GM19023 (cell line): Measurements from ENCODE around the gene CTDP1.
"Not testable (repeated sequence)": the region's sequence is repeated elsewhere in the genome, so short reads cannot be mapped to it uniquely, and the experiment has no call there.

Experiments
- ATAC-seq: cut with Tn5 transposase; IDR thresholded peaks from one replicate; pipeline ENCODE4 v1.9.1; 2021; ENCODE audit warnings: mild to moderate bottlenecking, moderate library complexity; ENCODE audit not compliant: unreplicated experiment

Gene CTDP1

DNA sequence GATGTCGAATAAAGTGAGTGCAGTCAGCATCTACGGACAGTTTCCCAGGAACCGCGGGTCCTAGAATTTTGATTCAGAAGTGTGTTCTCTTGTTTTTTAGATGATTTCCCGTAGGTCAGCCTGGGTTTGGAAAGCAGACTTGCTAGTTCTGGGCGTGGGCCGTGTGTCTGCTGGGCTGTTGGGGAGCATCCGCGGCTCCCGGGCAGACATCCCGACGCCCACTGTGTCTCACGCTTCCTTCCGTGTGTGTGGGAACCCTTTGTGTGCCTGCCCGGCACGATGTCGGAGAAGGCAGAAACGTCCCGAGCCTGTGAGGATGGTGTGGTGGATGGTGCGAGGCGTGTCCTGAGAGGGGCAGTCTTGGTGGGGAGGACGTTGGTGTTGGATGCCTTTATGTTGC, 18.4 kb downstream of the CTDP1 start:
- no peak for ATAC-seq

DNA sequence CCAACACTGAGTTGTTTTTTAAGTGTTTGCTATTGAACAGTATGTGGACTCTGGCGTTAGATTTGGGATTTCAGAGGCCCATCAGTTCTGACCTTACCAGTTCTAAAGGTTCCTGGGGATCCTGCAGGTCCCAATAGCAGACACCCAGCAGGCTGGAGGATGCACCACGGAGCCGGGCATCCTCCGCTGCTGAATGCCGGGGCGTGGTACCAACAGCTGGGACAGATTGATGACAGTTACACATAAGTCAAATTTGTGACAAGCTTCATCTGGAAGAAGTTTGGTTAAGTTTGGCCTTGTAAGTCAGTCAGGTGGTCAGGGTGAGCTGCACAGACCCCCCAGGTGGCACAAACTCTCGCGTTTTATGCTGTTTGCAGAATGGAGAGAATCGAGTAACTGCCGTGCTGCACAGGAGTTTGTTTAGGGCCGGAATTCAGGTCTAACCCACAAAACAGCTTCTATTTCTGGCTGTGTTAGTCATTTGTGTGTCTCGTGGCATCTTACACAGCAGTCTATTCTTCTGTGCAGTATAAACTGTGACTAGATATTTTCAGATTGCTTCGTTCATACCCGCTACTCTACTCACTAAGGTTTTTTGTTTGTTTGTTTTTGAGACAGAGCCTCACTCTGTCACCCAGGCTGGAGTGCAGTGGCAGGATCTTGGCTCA, 19.2 kb downstream of the CTDP1 start:
- ATAC-seq: no peak

DNA sequence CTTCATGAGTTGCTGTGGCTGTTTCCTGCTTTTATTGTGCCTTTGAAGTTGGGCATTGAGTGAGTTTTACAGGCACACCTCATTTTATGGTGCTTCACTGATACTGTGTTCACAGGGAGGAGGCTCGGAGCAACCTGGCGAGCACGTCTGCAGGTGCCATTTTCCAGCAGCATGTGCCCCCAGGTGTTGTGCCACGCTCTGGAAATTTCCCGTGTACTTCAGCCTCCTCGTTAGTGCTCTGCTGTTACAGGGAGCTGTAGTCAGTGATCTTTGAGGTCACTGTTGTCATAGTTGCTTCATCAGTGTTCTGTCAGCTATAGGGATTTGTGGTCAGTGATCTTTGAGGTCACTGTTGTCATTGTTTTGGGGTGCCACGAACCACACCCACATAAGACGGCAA, 20.1 kb downstream of the CTDP1 start:
- ATAC-seq: no peak

DNA sequence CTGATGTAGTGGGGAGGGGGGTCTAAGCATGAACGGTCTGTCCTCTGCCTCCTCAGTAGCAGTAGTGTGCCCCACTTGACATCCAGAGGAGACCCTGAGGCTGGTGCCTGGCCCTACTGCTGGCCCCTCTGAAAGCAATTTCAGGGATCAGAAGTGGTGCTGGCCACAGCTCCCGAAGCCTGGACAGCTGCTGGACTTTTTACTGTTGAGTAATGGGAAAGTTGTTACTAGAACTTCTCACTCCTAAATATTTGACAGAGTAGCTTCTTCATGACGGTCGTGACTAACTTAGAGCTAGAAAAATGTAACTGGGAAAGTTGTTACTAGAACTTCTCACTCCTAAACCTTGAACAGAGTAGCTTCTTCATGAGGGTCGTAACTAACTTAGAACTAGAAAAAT, 23.3 kb downstream of the CTDP1 start:
- no peak for ATAC-seq

DNA sequence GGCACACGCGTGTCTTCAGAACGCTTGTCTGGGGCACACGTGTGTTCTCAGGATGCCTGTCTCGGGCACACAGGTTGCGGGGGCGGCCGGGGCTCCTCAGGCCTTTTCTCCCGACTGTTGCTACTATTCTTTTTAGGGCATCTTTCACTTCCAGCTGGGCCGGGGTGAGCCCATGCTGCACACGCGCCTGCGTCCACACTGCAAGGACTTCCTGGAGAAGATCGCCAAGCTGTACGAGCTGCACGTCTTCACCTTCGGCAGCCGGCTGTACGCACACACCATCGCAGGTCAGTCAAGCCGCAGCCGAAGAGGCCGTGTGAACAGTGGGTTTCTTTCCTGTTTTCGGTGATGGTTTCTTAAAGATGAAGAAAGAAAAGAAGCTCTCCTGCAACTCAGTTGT, 25.0 kb downstream of the CTDP1 start:
- no peak for ATAC-seq

DNA sequence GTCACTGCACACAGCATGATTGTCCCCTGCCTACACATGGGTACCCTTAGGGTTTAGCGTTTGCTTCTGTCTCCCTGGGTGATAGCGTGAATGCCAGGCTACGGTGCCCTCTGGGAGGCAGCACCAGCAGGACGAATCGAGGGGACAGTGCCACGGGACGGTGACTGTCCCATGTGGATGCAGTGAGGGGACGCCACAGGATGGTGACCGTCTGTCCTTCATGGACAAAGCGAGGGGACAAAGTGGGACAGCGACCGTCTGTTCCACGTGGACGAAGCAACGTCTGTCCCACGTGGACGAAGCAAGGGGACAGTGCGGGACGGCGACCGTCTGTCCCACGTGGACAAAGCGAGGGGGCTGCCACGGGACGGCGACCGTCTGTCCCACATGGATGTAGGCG, 25.7 kb downstream of the CTDP1 start:
- no peak for ATAC-seq

DNA sequence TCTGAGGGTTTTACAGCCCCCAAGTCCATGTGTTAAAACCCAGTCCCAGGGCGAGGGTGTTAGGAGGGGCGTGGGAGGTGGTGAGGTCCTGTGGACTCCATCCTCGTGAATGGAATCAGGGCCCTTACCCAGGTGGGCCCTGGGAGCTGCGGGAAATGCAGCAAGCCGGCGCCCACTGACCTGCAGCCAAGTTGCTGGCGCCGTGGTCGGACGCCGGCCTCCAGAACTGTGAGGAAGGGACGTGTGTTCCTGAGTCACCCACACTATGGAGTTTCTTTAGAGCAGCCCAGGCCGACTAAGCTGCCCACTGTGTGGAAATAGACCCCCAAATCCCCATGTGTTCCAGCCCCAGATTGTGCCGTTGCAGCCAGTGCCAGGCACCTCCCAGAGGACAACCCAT, 26.4 kb downstream of the CTDP1 start:
- ATAC-seq: no peak

DNA sequence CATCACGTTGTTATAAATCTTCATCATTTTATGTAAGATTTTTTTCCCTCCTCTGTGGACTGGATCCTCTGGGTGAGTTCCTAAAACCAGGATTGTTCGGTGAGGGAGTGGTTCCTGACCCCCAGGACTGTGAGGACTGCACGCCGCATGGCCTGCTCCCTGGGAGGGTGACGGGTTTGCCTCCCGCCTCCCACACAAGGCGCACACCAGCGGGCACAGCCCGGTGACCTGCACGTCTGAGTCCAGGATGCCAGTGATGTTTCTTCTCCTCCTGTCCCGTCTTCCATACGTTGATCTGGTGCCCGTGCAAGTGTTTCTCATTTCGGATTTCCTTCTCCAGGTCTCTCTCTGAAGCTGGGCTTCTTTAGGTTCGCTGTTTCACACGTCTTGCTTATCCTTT, 27.1 kb downstream of the CTDP1 start:
- no peak for ATAC-seq

DNA sequence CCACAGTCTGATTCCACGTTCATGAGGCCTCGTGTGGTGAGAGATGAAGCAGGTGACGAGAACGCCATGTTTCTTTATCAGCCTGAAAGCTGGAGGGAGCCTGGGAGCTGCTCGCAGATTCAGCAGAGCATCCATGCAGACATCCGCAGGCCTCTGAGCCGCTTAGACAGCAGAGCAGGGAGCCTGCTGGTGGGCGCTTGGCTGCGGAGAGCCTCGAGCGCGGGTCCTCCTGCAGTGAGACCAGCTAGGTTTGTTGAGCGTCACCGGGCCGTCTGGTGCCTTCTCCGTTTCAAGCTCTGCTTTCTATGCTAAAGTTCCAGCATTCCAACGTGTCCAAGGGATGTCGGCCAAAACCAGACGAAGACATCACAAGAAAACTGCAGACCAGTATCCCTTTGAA, 27.6 kb downstream of the CTDP1 start:
- ATAC-seq: no peak

DNA sequence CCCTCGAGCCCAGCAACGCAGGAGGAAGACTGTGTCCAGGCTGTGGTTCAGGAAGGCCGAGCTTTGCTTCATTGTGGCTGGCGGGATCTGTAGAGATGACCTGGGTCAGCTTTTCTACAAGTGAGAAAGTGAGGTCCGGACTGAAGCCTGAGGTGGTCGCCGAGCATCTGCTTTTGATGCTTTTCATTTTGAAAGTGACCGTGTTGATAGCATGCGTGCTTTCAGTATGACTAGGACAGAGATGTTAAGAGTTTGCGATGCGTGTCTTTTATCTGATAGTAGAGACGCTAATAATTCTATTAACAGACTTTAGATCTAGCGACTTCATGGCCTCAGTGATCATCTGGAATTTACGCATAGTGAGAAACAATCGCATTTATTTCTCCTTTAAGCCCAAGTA, 28.1 kb downstream of the CTDP1 start:
- no peak for ATAC-seq

DNA sequence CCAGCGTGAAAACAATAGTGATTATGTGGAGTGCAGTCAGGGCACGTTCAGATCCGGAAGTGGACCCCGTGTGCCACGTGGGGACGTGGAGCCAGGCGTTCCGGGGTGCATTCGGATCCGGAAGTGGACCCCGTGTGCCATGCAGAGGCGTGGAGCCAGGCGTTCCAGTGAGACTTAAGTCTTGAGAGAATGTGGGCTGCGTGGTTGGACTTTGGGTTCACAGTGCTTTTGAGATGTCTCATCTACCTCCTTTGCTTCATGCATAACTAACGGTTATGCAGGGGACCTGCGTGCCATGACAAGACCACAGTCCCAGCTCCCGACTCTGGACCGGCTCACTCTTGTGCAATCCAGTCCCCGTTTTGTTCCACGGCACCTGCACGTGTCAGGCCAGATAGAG, 28.8 kb downstream of the CTDP1 start:
- ATAC-seq: no peak

DNA sequence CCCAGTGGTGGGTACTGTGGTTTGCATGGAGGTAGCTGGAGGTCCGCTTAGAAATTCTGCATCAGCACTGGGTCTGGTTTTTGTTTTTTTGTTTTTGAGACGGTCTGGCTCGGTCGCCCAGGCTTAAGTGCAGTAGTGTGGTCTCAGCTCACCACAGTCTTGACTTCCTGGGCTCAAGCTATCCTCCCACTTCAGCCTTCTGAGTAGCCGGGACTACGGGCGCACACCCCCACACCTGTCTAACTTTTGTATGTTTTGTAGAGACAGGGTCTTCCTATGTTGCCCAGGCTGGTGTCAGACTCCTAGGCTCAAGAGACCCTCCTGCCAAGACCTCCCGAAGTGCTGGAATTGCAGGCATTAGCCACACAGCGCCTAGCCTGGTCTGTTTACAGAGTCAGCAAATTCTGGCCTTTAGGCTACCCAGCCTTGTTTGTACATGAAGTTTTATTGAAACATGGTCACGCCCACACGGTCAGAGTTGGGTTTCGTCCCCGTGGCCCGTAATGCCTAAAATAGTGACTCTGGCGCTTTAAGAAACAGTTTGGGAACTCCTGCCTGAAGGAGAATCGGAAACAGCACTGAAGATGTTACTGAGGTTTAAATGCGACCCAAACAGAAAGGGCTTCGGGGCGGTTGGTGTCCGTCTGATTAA, 32.7 kb downstream of the CTDP1 start:
- ATAC-seq: no peak

DNA sequence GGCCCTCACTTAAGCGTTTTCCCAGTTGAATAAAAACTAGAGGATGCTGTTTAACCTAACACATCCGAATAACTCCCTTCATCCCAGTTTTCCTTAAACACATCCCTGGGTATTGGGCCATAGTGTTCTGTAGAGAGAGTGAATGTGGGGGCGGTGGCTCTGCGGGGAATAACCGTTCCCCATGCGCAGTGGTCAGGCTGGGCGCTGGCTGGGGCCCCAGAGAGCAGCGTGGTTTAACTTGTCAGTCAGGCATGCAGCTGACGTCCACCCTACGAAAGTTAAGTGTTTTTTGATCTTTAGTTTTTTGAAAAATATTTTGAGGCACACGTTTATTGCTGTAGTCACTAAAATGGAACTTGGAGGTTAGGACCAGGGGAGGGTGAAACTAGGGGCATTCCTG, 33.7 kb downstream of the CTDP1 start:
- ATAC-seq: no peak

DNA sequence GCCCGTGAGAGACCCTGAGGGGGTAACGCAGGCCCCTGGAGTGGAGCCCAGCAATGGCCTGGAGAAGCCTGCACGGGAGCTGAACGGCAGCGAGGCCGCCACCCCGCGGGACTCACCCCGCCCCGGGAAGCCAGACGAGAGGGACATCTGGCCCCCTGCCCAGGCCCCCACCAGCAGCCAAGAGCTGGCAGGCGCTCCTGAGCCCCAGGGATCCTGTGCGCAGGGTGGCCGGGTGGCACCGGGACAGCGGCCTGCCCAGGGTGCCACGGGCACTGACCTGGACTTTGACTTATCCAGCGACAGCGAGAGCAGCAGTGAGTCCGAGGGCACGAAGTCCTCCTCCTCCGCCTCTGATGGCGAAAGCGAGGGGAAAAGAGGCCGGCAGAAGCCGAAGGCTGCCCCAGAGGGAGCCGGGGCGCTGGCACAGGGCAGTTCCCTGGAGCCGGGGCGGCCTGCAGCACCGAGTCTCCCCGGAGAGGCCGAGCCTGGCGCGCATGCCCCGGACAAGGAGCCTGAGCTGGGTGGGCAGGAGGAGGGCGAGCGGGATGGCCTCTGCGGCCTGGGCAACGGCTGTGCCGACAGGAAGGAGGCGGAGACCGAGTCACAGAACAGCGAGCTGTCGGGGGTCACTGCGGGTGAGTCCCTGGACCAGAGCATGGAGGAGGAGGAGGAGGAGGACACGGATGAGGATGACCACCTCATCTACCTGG, 35.1 kb downstream of the CTDP1 start:
- ATAC-seq: no peak

DNA sequence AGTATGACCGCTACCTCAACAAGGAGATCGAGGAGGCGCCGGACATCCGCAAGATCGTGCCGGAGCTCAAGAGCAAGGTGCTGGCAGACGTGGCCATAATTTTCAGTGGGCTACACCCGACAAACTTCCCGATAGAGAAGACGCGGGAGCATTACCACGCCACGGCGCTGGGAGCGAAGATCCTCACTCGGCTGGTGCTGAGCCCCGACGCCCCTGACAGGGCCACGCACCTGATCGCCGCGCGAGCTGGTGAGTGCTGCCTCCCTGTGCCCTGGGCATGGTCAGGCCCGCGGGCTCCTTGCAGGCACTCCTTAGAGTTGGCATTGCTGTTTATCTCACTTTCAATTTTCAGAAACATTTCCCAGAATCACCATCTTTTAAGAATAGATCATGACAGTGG, 35.7 kb downstream of the CTDP1 start:
- ATAC-seq: no peak

DNA sequence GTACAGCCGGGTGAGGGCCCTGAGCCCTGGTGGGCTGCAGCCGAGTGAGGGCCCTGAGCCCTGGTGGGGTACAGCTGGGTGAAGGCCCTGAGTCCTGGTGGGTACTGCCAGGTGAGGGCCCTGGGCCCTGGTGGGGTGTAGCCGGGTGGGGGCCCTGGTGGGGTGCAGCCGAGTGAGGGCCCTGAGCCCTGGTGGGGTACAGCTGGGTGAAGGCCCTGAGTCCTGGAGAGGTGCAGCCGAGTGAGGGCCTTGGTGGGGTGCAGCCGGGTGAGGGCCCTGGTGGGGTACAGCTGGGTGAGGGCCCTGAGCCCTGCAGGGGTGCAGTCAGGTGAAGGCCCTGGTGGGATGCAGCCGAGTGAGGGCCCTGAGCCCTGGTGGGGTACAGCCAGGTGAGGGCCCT, 37.5 kb downstream of the CTDP1 start:
- no peak for ATAC-seq

DNA sequence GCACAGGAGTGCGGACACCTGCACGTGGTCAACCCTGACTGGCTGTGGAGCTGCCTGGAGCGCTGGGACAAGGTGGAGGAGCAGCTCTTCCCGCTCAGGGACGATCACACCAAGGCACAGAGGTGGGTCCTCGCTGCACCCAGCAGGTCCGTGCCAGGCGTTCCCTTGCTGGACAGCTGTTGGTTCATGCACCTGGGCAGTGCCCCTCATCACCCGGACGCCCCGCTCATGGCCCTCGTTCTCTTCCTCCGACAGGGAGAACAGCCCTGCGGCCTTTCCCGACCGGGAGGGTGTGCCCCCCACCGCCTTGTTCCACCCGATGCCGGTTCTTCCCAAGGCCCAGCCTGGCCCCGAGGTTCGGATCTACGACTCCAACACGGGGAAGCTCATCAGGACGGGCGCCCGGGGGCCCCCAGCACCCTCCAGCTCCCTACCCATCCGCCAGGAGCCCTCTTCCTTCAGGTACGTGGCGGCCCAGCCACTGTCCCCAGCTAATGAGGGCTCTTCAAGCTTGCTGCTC, 38.0 kb downstream of the CTDP1 start:
- ATAC-seq: no peak

DNA sequence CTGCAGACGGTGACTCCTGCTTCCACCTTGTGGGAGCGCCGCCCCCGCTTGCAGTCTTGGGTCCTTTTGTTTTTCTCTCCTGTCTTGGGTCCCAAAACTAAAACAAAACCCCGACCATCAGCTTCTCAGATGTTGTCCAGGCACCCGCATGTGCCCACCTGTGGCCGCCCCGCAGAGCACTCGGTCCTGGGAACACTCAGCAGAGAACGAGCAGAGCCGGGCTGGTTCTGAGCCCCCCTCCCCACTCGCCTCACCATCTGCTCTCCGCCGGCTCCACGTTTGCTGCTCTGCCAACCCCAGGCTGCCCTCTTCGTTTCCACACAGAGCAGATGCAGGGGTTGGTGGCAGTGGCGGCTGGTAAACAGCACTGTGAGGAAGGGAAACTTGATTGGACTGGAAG, 38.5 kb downstream of the CTDP1 start:
- ATAC-seq: no peak

DNA sequence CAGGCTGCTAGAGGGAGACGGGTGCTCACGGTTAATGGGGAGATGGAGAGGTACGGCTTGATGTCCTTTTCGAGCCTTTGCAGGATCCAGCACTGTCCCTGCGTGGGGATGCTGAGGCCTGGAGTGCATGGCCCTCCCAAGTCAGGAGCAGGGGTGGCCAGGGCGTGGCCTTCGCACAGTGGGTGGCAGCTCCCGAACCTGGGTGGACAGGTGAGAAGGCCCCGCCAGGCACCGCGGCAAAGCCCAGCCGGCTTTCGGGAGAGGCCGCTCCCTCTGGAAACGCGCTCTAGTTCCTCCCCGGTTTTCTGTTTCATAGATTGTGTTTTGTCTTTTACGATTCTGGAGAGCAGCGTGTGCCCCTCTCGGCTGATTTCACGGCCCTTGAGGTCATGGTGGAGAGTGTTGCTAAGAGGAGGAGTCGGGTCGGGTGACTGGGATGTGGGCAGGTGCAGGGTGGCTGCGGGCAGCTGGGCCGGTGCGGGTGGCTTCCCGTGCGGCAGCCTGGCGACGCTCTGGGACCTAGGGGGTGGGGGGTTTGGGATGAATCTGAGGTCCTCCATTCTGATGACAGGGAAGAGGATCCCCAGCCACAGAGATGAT, 39.4 kb downstream of the CTDP1 start:
- no peak for ATAC-seq

DNA sequence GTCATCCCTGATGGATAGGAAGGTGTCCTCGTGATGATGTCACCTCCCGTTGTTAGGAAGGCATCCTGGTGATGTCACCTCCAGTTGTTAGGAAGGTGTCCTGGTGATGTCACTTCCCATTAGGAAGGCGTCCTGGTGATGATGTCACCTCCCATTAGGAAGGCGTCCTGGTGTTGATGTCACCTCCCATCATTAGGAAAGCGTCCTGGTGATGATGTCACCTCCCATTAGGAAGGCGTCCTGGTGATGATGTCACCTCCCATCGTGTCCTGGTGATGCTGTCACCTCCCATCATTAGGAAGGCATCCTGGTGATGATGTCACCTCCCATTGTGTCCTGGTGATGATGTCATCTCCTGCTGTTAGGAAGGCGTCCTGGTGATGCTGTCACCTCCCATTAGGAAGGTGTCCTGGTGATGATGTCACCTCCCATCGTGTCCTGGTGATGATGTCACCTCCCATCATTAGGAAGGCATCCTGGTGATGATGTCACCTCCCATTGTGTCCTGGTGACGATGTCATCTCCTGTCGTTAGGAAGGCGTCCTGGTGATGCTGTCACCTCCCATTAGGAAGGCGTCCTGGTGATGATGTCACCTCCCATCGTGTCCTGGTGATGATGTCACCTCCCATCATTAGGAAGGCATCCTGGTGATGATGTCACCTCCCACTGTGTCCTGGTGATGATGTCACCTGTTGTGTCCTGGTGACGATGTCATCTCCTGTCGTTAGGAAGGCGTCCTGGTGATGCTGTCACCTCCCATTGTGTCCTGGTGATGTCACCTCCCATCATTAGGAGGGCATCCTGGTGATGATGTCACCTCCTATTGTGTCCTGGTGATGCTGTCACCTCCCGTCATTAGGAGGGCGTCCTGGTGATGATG, 40.1 kb downstream of the CTDP1 start:
- not testable (repeated sequence) for ATAC-seq

DNA sequence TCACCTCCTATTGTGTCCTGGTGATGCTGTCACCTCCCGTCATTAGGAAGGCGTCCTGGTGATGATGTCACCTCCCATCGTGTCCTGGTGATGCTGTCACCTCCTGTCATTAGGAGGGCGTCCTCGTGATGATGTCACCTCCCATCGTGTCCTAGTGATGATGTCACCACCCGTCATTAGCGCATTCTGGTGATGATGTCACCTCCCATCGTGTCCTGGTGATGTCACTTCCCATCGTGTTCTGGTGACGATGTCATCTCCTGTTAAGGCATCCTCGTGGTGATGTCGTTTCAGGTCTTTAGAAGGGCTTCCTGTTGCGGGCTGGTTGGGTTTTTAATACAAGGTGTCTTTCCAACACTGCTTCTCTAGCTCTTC, 40.7 kb downstream of the CTDP1 start:
- ATAC-seq: no peak
